Renal cortex interstitium (tissue), 11 donors: ENCODE measurements around the gene MPC2. TPM values are rescaled to one million over a fixed set of nuclear protein-coding genes. Genes with fewer than 3 reads are reported as not detected.
"Not testable (repeated sequence)": the region's sequence is repeated elsewhere in the genome, so short reads cannot be mapped to it uniquely, and the experiment has no call there.

Source experiments
- DNase-seq, 11 donors: peaks; one replicate each; pipeline ENCODE4 v3.0.0-alpha.2; 2013; ENCODE audit warnings: low read depth in 9 of 11, low spot score in 4 of 11; ENCODE audit errors: extremely low read depth in 1 of 11
- polyA plus RNA-seq, 3 donors: library from polyadenylated mRNA; unstranded; fragments of 120-200 nt; gene quantifications; one replicate each; pipeline ENCODE4 v1.2.1, GENCODE V29; 2013; ENCODE audit not compliant: insufficient read length in 3 of 3

The MPC2 gene
- polyA plus RNA-seq, 3 donors, result 191 to 200 (median 198) TPM

DNA sequence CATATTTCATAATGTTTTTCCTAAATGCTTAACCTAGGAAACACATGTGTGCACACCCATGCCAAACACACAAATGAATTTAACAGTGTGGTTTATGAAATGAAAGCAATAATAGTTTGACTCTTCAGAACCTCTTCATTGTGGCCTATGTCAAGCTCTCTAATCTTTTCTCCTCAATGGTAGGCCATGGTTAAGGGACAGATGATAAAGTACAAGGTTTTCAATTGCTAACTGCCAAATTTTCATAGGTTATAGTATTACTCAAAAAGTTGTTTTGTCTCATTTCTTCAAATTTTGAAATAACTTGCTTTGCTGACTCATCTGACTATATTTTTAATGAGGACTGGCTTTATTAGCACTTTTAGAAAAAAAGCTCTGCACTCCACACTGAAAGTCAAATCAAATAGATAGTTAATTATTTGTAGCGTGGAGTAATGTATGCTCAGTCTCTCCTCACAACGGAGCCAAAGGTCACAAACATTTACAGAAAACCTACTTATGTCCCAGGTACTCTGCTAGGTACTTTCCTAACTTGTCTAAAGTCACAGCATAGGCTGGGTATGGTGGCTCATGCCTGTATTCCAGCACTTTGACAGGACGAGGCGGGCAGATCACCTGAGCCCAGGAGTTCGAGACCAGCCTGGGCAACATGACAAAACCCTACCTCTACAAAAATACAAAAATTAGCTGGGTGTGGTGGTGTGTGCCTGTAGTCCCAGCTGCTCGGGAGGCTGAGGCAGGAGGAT lies 19.9 kb downstream of the MPC2 start:
- no peak for DNase-seq

DNA sequence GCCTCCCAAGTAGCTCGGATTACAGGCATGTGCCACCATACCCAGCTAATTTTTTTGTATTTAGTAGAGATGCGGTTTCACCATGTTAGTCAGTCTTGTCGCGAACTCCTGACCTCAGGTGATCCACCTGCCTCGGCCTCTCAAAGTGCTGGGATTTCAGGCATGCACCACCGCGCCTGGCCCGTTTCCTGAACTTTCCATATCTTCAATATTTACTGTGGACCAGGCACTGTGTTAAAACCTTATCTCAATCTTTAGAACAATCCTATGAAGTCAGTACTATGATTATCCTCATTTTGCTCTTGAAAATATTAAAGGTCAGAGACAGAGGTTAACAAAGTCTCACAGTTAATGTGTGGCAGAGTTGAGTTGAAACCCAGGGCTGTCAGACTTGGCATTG lies 21.3 kb downstream of the MPC2 start:
- no peak for DNase-seq

DNA sequence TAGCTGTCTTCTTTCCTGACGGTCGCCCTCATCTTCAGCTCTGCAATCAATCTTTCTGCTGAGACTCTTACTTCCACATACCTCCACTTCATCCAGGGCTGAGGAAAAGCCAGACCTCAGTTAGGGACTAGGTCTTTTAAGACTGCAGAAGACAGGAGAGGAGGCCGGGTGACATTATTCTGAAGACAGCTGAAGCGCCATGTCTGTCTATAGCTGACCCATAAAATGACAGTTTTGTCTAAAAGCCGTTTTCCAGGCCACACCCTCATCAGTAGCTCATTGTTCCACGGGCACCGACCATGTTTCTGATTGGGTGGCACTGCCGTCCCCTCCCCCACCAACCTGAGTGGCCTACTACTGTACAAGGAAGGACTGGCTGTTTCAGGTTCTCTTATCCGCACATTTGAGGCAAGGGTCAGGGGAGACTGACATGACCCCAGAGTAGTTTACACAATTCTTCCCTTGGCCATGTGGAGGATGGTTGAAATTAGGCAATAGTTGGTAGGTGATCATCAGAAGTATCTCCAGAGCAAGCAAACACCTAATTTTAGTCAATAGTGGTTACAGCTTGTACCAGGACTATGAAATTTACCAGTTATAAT lies 22.9 kb downstream of the MPC2 start, which contains the start of gene ADCY10:
ADCY10 (minus strand) TSS at position 240 of the 602 bp plus-strand sequence. CDS start 8,994 bp downstream, outside the sequence.
- no peak for DNase-seq

GRCh38 chr1:167912294-167912693 lies 24.6 kb downstream of the MPC2 start:
- DNase-seq, result no peak

- no peak for DNase-seq
Measured at GRCh38 chr1:167911413-167911812, 25.5 kb downstream of the MPC2 start.

DNA sequence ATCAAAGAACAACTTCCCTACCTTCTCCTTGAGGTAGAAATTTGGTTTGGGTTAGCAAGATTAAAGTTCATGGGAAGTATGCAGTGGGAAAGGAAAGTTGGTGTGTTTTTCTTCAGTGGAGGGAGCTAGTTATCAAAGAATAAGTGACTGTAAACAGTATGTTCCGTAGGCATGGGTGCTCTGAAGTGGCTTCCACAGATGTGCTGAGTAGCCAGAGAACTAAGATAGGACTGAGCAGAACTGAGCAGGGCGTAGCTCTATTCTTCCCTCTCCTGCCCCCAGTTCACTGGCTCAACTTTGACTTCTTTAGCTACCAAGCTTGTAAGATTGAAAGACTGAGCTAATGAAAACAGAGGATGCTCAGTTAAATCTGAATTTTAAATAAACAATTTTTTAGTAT lies 26.3 kb downstream of the MPC2 start:
- DNase-seq, result no peak

DNA sequence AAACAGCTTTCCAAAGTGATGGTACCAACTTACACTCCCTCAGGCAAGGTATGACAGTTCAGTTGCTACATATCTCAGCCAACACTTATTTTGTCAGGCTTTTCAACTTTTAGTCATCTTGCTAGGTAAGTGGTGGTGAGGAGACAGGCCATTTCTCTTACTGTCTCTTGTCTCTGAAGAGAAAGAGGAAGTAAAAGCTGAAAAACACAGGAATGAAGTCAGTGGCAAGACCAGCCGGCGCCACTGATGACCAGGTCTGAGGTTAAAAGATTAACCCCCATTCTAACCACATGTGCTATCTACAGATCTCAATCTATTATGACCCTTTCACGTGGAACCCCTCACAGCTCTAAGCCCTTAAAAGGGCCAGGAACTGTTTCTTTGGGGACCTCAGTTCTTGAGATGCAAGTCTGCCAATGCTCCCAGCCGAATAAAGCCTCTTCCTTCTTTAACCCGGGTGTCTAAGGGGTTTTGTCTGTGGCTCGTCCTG lies 27.1 kb downstream of the MPC2 start:
- DNase-seq, result no peak

GRCh38 chr1:167905671-167906070 lies 31.2 kb downstream of the MPC2 start:
- DNase-seq, result no peak

DNA sequence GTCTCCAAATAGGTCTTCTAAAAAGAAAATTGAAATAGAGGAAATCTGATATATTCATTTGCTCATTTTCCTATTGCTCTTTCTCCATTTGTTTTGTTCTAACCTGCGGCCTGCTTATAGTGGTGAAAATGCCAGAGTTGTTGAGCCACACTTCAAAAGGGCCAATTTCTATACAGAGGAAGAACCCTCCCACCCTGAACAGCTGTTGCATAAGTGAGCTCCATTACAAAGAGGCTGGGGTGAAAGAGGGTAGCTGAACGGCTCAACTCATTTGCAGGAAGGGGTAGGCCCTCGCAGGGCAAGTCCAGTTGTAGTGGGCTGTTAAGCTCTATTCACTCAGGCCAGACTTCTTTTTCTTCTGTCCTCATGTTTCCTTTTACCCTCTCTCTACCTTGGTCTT lies 31.7 kb downstream of the MPC2 start:
- no peak for DNase-seq

GRCh38 chr1:167904652-167905130 lies 32.2 kb downstream of the MPC2 start:
- DNase-seq, result no peak

GRCh38 chr1:167900907-167901306 lies 36.0 kb downstream of the MPC2 start:
- DNase-seq, result no peak

- DNase-seq, result no peak
Measured at GRCh38 chr1:167899253-167899681, 37.6 kb downstream of the MPC2 start.

GRCh38 chr1:167898578-167899222 lies 38.2 kb downstream of the MPC2 start:
- DNase-seq, result no peak

GRCh38 chr1:167893798-167894197 lies 43.1 kb downstream of the MPC2 start:
- DNase-seq, result no peak

DNA sequence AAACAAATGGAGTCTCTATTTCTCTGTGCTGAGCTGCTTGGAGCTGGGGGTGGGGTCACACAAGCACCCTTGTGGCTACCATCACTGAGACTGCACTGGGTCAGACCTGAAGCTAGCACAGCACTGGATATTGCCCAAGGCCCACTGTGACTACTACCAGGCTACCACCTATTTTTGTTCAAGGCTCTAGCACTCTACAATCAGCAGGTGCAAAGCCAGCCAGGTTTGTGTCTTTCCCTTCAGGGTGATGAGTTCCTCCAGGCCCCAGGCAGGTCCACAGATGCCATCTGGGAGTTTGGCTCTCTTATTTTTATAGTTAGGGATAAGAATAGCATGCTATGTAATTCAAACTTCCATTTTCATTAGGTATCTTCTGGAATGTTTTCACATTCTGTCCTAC lies 46.5 kb downstream of the MPC2 start:
- DNase-seq, result no peak

GRCh38 chr1:167887187-167887586 lies 49.7 kb downstream of the MPC2 start:
- DNase-seq, result not testable (repeated sequence)

- no peak for DNase-seq
Measured at GRCh38 chr1:167882376-167882775, 54.5 kb downstream of the MPC2 start.

GRCh38 chr1:167881786-167882185 lies 55.1 kb downstream of the MPC2 start:
- no peak for DNase-seq

- DNase-seq, result no peak
Measured at GRCh38 chr1:167881069-167881468, 55.8 kb downstream of the MPC2 start.

DNA sequence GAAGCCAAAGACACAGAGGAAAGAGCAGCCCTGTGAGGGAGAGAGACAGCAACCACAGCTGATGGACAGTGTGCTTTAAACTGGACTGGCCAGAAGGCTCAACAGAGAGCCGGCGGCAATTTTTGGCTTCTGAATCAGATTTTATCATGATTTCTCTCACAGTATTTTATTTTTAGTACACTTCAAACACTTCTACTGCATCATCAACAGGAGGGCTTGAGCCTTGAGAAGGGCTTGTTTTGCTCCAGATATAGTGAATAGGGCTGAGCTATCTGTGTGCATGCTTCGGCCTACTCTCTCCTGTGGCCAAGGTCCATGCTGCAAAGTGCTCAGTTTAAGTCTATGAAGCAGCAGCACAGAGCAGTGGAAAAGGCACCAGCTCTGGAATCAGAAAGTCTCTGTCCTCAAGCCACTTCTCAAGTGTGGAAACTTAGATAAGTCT lies 56.3 kb downstream of the MPC2 start:
- no peak for DNase-seq
